ENCODE data around the gene CNP. TPM values are rescaled to one million over a fixed set of nuclear protein-coding genes. Genes with fewer than 3 reads are reported as not detected.
"Not testable (repeated sequence)": the region's sequence is repeated elsewhere in the genome, so short reads cannot be mapped to it uniquely, and the experiment has no call there.

The CNP gene
- total RNA-seq, 1 experiment from 2014 or later: 39.5 TPM

DNA sequence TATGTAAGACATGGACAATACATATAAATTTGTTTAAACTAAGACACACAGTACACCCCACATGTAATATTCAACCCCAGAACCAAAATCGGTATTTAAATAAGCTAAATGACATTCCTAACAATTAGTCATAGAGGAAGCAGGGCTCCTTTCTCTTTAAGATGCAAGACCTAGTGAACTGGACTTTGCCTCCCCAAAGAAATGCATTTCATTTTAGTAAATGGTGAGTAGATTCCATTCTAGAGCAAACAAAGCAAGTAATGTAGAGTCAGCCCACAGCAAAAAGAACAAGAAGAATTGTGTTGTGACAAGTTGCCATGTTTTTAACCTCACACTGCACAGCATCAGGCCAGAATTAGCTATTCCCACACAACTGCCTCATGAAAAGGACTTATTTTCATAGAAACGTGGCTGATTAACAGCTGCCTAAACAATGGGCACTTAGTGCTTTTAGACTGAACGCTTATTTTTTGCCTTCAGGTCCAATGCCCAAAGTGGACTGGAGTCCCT is 36.3 kb downstream of the CNP start:
- no peak for DNase-seq (ENCODE audit: low read depth)

DNA sequence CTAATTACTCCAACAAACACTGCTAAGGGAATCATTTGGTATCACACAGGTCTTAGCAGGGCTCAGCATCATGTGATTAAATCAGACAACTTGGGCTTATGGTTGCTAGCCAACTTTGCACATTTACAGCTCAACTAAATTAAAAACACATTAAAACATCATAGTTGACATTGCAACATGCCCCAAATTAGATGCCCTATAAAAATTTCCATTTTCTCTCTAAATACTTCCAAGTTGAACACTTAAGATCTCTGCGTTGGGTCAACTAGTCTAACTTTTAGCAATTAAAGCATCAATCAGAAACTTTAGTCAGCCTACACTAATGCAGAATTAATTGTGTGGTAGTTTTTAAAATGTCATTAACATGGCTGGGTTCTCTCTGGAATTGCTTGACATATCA is 38.6 kb downstream of the CNP start:
- no peak for DNase-seq (ENCODE audit: low read depth)

DNA sequence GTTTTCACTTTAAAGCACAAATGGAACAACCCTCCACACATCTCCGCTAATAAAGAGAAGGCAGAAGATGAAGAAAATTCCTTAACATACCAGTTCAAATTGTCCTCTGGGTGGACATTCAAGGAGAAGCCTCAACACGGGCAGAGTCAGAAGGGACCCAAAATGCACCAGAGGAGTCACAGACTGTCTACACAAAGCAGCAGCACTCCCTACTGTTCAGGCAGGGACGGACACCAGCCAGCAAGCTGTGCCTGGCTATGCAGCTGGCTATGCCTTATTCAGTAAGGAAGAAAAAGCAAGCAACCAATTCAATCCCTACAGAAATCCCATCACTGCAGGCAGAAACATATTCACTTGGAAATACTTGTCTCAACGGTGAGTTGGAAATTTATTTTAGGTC is 42.6 kb downstream of the CNP start:
- no peak for DNase-seq (ENCODE audit: low read depth)

DNA sequence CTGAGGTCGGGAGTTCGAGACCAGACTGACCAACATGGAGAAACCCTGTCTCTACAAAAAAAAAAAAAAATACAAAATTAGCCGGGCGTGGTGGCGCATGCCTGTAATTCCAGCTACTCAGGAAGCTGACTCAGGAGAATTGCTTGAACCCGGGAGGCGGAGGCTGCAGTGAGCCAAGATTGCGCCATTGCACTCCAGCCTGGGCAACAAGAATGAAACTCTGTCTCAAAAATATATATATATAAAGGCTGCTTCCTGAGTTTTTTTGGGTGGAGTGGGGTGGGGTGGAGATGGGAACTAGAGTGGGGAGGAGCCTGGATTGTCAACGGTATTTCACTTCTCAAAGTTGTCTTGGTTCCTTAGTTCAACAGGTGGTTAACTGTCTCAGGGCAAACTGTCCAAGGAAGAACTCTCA is 43.7 kb downstream of the CNP start:
- DNase-seq (ENCODE audit: low read depth): peak; percentile 48

DNA sequence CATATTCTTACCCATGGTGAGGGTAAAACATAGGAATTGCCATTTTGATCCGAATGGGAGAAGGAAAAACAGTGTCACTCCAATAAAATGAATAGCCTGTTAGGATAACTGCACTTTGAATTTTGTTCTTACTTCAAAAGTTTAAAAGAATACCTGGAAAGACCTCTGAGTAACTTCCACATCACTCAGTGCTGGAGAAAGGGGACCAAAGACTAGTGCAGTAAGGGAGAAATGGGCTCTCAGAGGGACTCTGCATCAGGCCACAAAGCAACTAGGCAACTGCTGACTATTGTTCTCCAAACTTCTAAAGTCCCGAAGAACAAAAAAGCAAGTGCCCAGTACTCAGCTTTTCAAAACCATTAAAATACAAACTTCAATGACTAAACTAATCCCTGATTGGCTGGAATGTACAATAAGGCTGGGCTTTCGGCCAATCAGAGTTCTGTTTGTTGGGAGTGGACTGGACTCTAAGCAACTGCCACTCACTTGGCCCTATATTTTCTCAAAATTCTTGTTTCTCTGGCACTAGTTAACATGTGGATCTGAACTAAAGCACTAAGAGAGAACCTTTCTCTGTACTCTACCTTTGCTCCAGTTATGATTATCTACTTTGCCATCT is 44.4 kb downstream of the CNP start:
- peak; percentile 34 for DNase-seq (ENCODE audit: low read depth)

DNA sequence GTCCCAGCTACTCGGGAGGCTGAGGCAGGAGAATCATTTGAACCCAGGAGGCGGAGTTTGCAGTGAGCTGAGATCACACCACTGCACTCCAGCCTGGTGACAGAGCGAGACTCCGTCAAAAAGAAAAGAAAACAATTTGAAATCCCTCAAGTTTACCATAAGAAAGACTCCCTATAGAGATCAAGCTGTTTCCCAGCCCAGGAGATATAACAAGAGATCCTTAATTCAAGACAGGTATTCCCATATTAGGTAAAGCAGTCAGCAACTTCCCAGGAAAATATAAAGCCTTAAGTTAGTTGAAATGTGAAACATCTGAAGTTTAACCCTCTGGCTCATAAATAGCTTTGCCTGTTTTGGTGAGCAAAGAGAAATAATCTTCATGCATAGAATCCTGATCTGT is 45.8 kb downstream of the CNP start:
- not testable (repeated sequence) for DNase-seq (ENCODE audit: low read depth)

DNA sequence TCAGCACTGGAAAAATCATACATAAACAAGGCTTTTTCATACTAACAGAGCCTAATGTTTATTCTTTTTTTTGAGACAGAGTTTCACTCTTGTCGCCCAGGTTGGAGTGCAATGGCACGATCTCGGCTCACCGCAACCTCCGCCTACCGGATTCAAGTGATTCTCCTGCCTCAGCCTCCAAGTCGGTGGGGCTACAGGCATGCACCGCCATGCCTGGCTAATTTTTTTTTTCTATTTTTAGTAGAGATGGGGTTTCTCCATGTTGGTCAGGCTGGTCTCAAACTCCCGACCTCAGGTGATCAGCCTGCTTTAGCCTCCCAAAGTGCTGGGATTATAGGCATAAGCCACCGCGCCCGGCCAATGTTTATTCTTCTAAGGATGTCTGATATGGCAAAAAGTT is 47.1 kb downstream of the CNP start:
- DNase-seq (ENCODE audit: low read depth): not testable (repeated sequence)

DNA sequence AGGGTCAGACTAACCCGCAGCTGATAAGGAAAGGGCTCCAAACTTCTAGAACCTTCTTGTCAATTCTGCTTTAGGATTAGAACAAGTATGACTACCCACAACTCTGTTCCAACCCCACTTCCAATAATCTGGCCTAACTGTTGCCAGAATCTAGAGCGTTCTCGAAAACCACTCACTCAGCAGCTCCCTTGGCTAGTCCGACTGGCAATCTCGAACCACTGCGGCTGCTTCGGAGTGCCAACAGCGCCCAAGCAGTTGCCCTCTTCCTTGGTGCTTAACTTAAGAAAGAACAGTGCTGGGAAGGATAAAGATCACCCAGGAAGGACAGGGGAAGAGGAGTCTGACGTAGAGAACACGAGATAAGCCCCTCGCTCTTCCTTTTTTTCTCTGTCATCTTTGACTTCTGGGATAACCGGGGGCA is 49.8 kb downstream of the CNP start:
- peak; percentile 34 for DNase-seq (ENCODE audit: low read depth)

DNA sequence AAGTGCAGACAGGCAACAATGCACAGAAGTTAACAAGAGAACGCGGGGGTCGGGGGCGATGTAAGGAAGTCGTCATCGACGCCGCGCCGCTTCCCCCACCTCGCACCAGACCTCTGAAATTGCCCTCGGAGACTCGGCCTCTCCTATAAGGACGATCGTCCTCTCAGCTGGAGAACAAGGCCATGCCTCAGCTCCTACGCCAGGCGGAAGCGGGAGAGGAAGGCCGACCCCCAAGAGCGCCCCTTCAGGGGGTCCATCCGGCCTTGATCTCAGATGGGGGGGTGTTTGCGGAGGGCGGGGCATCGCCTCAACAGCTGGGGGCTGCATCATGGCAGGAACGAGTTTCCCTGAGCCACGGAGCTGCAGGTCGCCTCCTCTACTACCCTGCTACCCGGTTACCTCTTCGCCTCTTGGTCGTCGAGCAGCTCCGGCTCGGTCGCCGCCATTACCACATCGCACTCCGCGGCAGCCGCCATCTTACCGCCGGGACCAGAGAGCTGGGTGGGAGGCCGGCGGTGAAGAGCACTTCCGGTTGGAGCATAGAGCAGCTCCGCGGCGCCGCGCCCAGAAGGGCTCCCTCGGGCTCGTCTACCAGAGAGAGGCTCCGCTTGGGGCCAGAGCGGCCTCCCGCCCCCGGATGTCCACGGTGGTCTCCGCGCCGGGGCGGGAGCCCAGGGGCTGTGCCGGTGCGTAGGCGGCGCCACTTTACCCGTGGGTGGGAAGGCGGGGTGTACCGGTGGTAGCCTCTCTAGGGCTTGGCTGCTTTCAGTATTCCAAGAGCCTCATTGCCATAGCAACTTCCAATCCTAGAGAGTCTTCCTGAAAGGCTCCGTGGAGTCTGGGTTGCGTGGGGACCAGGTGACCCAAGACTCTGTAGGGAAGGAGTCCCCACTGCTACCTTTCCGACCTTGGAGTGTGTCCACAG is 50.6 kb downstream of the CNP start, which contains the start of gene DNAJC7:
DNAJC7 (minus strand) TSS at position 499 of the 925 bp plus-strand sequence; CDS start at position 476, 23 bp downstream.
- peak; percentile 96 for DNase-seq (ENCODE audit: low read depth)

DNA sequence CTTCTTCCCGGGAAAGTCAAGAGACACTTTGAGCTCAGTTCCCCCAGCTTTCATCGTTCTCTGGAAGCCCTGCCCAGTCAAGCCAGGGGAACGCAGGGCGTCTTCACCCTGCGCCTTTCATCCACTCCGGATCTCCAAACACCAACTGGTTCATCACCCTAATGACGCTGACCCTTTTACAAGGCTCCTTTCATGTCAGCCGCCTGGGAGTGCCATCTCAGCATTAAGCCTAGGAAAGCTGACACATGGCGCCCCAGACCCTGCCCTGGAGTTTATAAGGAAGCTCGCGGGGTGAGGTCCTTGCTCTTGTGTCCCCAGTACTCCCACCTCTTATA is 51.2 kb downstream of the CNP start:
- DNase-seq (ENCODE audit: low read depth): peak; percentile 67

DNA sequence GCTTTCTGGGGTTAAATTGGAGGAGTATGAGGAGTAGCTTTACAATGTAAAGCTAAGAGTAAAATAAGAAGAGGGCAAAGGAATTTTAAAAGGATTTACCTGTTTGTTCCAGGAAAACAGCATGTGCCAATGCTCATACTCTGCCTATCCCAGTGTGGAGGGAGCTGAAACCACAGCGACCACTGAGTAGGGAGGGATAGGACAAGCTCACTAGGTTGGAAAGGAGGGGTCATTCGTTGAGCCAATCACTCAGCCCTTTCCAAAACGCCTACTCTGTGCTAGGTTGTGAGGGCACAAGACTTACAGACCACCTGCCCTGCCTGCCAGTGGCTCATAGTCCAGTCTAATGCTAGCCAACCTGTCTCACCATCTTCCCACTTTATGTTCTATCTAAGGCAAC is 51.7 kb downstream of the CNP start:
- no peak for DNase-seq (ENCODE audit: low read depth)

DNA sequence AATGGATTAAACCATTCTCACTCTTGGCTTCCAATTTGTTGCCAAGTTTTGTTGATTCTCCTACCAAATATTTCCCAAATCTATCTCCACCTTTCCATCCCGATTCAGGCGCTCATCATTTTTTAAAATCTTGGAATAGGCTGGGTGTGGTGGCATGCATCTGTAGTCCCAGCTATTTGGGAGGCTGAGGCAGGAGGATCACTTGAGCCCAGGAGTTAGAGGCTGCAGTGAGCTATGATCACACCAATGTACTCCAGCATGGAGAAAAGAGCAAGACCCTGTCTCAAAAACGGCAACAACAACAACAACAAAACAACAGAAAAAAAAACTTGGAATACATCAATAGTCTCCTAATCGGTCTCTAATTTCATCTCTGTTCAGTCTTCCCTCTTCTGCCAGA is 52.4 kb downstream of the CNP start:
- no peak for DNase-seq (ENCODE audit: low read depth)

DNA sequence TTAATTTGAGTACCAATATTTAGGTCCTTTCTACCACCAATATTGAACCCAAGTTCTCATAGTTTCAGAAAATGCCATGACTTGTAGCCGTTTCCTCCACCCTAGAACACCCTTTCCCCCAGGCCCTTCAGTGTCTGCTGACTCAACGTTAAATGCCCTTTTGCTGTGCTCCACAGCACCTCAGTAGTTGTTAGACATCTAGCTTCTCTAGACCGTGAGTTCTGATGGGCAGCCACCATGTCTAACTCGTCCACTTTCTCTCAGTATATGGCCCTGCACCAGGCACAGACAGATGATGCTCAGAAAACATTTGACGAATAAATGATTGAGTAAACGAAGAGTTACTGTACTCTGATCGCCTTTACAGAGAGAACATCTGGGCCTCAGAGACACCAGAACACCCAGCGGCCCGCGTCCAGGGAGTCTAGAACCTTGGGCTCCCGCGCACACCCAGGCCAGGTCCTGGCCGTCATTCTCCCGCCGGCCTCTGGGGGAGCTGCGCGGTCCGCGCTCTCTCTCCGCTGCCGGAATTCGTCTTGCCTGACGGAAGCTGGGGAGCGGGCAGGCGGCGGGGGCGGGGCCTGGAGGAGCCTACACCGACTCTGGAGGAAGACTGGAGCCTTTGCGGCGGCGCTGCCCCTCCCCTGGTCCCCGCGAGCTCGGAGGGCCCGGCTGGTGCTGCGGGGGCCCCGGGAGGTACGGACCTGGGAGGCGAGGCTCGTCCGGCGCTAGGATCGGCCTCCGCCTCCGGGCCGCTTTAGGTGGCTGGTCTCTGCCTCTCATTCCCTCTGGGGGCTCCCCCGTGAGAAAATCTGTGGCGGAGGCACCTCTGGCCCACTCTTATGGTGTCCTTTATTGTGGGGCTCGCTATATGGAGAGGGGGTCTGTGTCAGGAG is 53.2 kb downstream of the CNP start, which contains the start of gene NKIRAS2:
NKIRAS2 (plus strand) TSS at position 582 of the 896 bp plus-strand sequence. CDS start 1,488 bp downstream, outside the sequence.
- DNase-seq (ENCODE audit: low read depth): peak; percentile 95

DNA sequence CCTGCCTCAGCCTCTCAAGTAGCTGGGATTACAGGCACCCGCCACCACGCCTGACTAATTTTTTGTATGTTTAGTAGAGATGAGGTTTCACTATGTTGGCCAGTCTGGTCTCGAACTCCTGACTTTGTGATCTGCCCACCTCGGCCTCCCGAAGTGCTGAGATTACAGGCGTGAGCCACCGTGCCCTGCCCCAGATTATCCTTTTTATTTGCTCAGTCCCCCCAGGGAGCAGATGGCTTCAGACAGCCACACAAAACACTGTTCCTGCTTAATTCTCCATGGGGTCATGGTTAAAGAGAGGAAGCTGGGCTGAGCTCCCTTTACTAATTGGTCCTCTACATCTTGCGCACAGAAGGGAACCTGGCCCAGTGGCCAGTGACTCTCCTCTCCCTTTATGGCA is 54.2 kb downstream of the CNP start:
- not testable (repeated sequence) for DNase-seq (ENCODE audit: low read depth)

DNA sequence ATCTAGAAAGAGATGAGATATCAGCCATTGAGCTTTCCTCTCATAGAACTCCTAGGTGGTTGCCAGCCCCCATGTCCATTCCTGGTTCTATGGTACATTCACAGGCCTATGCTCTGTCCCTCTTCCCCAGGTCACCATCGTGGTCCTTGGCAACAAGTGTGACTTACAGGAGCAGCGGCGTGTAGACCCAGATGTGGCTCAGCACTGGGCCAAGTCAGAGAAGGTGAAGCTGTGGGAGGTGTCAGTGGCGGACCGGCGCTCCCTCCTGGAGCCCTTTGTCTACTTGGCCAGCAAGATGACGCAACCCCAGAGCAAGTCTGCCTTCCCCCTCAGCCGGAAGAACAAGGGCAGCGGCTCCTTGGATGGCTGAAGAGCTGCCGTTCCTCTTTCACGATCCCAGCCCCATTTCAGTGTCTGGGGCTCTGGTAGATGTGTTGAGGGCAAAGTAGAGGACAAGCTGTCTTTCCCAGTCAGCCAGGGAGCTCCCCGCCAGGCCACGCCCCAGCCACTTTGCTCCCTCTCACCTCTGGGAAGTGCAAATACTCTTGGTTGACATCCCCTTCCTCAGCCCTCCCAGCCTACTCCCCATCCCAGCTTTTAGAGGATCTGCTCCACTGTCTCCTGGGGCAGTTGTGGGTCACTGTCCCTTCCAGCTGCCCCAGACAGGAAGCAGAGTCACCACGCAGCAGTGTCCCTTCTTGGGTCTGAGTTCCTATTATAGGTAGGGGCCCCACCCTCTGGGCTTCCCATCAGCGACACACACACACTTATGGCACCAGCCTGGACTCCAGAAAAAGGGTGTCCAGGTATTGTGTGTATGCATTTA is 57.1 kb downstream of the CNP start:
- no peak for DNase-seq (ENCODE audit: low read depth)

DNA sequence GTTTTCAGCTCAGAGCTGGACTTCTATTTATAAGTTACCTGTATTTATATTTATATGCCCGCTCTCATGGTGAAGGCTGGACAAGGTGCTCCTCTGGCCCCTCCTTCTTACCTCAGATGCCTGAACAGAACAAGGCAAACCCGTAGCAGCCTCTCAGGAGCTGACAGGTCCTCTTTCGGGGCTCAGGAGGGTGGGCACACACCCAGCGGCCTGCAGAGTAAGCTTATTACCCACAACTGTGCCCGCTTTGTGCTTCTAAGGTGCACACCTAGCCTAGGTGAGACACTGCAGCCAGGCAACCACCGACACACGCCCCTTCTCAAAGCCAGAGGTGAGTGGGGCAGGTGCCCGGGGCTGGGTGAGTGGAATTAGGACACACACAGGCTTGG is 58.6 kb downstream of the CNP start:
- no peak for DNase-seq (ENCODE audit: low read depth)

DNA sequence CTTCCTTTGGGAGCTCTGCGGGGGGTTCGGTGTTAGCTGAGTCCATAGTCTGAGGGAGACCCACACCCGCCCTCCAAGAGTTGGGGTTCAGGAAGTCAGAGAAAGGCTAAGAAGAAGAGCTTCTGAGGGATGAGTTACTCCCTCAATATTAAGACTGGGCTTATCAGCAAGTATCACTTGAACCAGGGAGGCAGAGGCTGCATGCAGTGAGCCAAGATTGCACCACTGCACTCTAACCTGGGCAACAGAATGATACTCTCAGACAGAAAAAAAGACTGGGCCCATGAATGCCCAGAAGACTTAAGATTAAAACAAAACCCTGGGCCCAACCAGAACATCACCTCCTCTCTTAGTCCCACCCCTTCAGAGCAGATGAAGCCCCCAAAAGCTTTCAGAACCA is 59.3 kb downstream of the CNP start:
- no peak for DNase-seq (ENCODE audit: low read depth)

DNA sequence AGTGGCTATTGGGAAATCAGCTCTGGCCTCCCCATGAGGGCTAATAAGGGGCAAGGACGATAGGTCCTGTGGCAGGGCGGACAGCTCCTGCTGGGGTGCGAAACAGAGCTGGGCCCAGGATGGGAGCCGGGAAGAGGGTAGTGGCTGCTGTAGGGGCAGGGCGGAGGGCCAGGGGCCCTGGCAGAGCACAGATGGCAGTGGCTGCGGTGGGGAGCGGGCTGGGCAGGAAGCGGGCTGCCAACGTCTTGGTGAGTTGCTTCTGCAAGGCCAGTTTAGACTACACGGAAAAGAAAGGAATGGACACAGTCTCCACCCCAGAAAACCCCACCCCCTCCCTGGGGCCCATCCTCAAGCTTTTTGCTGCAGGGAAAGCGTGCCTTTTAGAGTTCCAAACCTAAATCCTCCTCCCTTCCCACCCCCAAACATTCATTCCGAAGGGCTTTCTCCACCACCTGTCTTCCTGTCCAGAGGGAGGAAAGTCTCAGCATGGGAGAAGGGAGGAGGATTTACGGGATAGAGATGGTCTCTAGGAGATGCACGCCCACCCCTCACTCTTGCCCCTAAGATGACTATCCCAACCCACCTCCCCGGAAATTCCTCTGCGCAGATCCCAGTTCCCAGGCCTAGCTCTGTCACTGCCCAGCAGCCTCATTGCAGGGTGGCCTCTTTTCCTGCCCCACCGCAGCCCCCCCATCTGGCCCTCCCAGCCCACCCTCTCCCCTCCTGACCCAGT is 60.4 kb downstream of the CNP start:
- DNase-seq (ENCODE audit: low read depth): no peak
